ENCODE measurements around the gene IPCEF1. TPM values are rescaled to one million over a fixed set of nuclear protein-coding genes. Genes with fewer than 3 reads are reported as not detected.
"Not testable (repeated sequence)": the region's sequence is repeated elsewhere in the genome, so short reads cannot be mapped to it uniquely, and the experiment has no call there.

Gene IPCEF1
- polyA plus RNA-seq, 6 donors from 2014 or later = 0.13 to 1.0 (median 0.44) TPM; not detected in 2

- Mint-ChIP-seq H3K27me3 (peaks cover 4 to 16% (median 13%) of the 10 kb centered on the region in 3 donors), H3K4me1 (peaks cover 0 to 8% (median 8%) of the 10 kb centered on the region in 3 donors), H3K27ac (no peak overlapping the region), H3K9me3 (peaks cover 0 to 9% (median 0%) of the 10 kb centered on the region in 7 donors), H3K4me3 (no peak overlapping the region), H3K36me3 (no peaks in the 10 kb centered on the region)
- DNase-seq = no peak
- ATAC-seq (ENCODE audit: low read depth in 2 of 2) = no peak
These were observed 113.8 kb downstream of the IPCEF1 start for GRCh38 chr6:154242617-154243357.

- no peak for DNase-seq
- no peaks in the 10 kb centered on the region for H3K4me1 Mint-ChIP-seq
- peaks cover 4 to 15% (median 13%) of the 10 kb centered on the region in 3 donors for H3K27me3 Mint-ChIP-seq
- H3K4me3 Mint-ChIP-seq = no peak overlapping the region
- H3K36me3 Mint-ChIP-seq = no peaks in the 10 kb centered on the region
- H3K9me3 Mint-ChIP-seq = peaks cover 0 to 9% (median 0%) of the 10 kb centered on the region in 7 donors
- H3K27ac Mint-ChIP-seq = no peak overlapping the region
- ATAC-seq (ENCODE audit: low read depth in 2 of 2) = no peak
These were observed 115.0 kb downstream of the IPCEF1 start for GRCh38 chr6:154241581-154241980.

- not testable (repeated sequence) for H3K4me3 Mint-ChIP-seq; ATAC-seq (ENCODE audit: low read depth in 2 of 2); H3K9me3 Mint-ChIP-seq; H3K36me3 Mint-ChIP-seq; H3K4me1 Mint-ChIP-seq; DNase-seq; H3K27ac Mint-ChIP-seq
- peaks cover 4 to 13% (median 11%) of the 10 kb centered on the region in 3 donors for H3K27me3 Mint-ChIP-seq
These were observed 115.5 kb downstream of the IPCEF1 start for GRCh38 chr6:154241061-154241460.

GRCh38 chr6:154239392-154239791, 117.2 kb downstream of the IPCEF1 start:
- DNase-seq (no peak), ATAC-seq (ENCODE audit: low read depth in 2 of 2) (no peak)
- Mint-ChIP-seq H3K9me3 (peaks cover 0 to 9% (median 0%) of the 10 kb centered on the region in 7 donors), H3K27me3 (peaks cover 0 to 8% (median 5%) of the 10 kb centered on the region in 3 donors), H3K36me3 (no peaks in the 10 kb centered on the region), H3K4me3 (no peak overlapping the region), H3K27ac (no peak overlapping the region), H3K4me1 (no peaks in the 10 kb centered on the region)

- DNase-seq = no peak
- H3K36me3 Mint-ChIP-seq = no peaks in the 10 kb centered on the region
- no peak for ATAC-seq (ENCODE audit: low read depth in 2 of 2)
- H3K9me3 Mint-ChIP-seq = peaks cover 0 to 9% (median 0%) of the 10 kb centered on the region in 7 donors
- no peak overlapping the region for H3K4me3 Mint-ChIP-seq
- peaks cover 0 to 8% (median 5%) of the 10 kb centered on the region in 3 donors for H3K27me3 Mint-ChIP-seq
- peaks cover 0 to 5% (median 0%) of the 10 kb centered on the region in 3 donors for H3K4me1 Mint-ChIP-seq
- no peak overlapping the region for H3K27ac Mint-ChIP-seq
These were observed 117.8 kb downstream of the IPCEF1 start for GRCh38 chr6:154238831-154239230.

GRCh38 chr6:154236646-154237301, 119.8 kb downstream of the IPCEF1 start:
- ATAC-seq (ENCODE audit: low read depth in 2 of 2) (no peak), DNase-seq (no peak)
- Mint-ChIP-seq H3K4me1 (peaks cover 0 to 9% (median 0%) of the 10 kb centered on the region in 3 donors), H3K27me3 (peaks cover 0 to 3% (median 0%) of the 10 kb centered on the region in 3 donors), H3K9me3 (peaks cover 0 to 4% (median 0%) of the 10 kb centered on the region in 7 donors), H3K36me3 (no peaks in the 10 kb centered on the region), H3K27ac (no peak overlapping the region), H3K4me3 (no peak overlapping the region)

- Mint-ChIP-seq H3K27me3 (no peaks in the 10 kb centered on the region), H3K9me3 (no peaks in the 10 kb centered on the region), H3K27ac (peak overlapping the region in 1 of 6 donors; percentile 3), H3K4me3 (no peak overlapping the region), H3K4me1 (peaks cover 0 to 11% (median 4%) of the 10 kb centered on the region in 3 donors), H3K36me3 (no peaks in the 10 kb centered on the region)
- peak in 1 of 2 donors; percentile 36 for ATAC-seq (ENCODE audit: low read depth in 2 of 2)
- no peak for DNase-seq
These were observed 122.4 kb downstream of the IPCEF1 start for GRCh38 chr6:154234019-154234772.

- H3K27ac Mint-ChIP-seq = no peak overlapping the region
- ATAC-seq (ENCODE audit: low read depth in 2 of 2) (no peak), DNase-seq (no peak)
- H3K36me3 Mint-ChIP-seq = no peaks in the 10 kb centered on the region
- peaks cover 0 to 11% (median 4%) of the 10 kb centered on the region in 3 donors for H3K4me1 Mint-ChIP-seq
- no peak overlapping the region for H3K4me3 Mint-ChIP-seq
- no peaks in the 10 kb centered on the region for H3K27me3 Mint-ChIP-seq
- H3K9me3 Mint-ChIP-seq = no peaks in the 10 kb centered on the region
These were observed 123.2 kb downstream of the IPCEF1 start for GRCh38 chr6:154233383-154233782.

- Mint-ChIP-seq H3K36me3 (no peaks in the 10 kb centered on the region), H3K4me1 (peaks cover 0 to 11% (median 4%) of the 10 kb centered on the region in 3 donors), H3K4me3 (no peak overlapping the region), H3K9me3 (no peaks in the 10 kb centered on the region), H3K27ac (peak overlapping the region in 1 of 6 donors; percentile 17), H3K27me3 (no peaks in the 10 kb centered on the region)
- ATAC-seq (ENCODE audit: low read depth in 2 of 2) (no peak), DNase-seq (no peak)
These were observed 124.3 kb downstream of the IPCEF1 start for GRCh38 chr6:154232013-154232910.

GRCh38 chr6:154230910-154231595, 125.5 kb downstream of the IPCEF1 start:
- Mint-ChIP-seq H3K27me3 (peaks cover 0 to 4% (median 0%) of the 10 kb centered on the region in 3 donors), H3K9me3 (peaks cover 0 to 1% (median 0%) of the 10 kb centered on the region in 7 donors), H3K36me3 (no peaks in the 10 kb centered on the region), H3K4me3 (no peak overlapping the region), H3K27ac (no peak overlapping the region), H3K4me1 (peaks cover 0 to 11% (median 4%) of the 10 kb centered on the region in 3 donors)
- ATAC-seq (ENCODE audit: low read depth in 2 of 2) (no peak), DNase-seq (no peak)

- Mint-ChIP-seq H3K4me1 (peaks cover 0 to 11% (median 4%) of the 10 kb centered on the region in 3 donors), H3K27ac (no peak overlapping the region)
These were observed 126.2 kb downstream of the IPCEF1 start for GRCh38 chr6:154230393-154230792.

GRCh38 chr6:154229786-154230185, 126.8 kb downstream of the IPCEF1 start:
- Mint-ChIP-seq H3K4me3 (peak overlapping the region in 1 of 8 donors; percentile 13), H3K36me3 (no peaks in the 10 kb centered on the region), H3K4me1 (peaks cover 0 to 11% (median 4%) of the 10 kb centered on the region in 3 donors), H3K27me3 (peaks cover 0 to 7% (median 0%) of the 10 kb centered on the region in 3 donors), H3K27ac (no peak overlapping the region), H3K9me3 (peaks cover 0 to 1% (median 0%) of the 10 kb centered on the region in 7 donors)
- DNase-seq (no peak), ATAC-seq (ENCODE audit: low read depth in 2 of 2) (no peak)

More at GRCh38 chr6:154230393-154230792, 126.2 kb downstream of the IPCEF1 start:
- H3K36me3 Mint-ChIP-seq = no peaks in the 10 kb centered on the region
- H3K4me3 Mint-ChIP-seq = no peak overlapping the region
- H3K9me3 Mint-ChIP-seq = peaks cover 0 to 1% (median 0%) of the 10 kb centered on the region in 7 donors
- ATAC-seq (ENCODE audit: low read depth in 2 of 2) (no peak), DNase-seq (no peak)
- peaks cover 0 to 7% (median 0%) of the 10 kb centered on the region in 3 donors for H3K27me3 Mint-ChIP-seq
